GM19324 (cell line): ENCODE measurements around the gene TACR1.
"Not testable (repeated sequence)": the region's sequence is repeated elsewhere in the genome, so short reads cannot be mapped to it uniquely, and the experiment has no call there.

Experiments used
- ATAC-seq: cut with Tn5 transposase; IDR thresholded peaks from one replicate; pipeline ENCODE4 v1.9.1; 2021; ENCODE audit warnings: mild to moderate bottlenecking, moderate library complexity; ENCODE audit not compliant: unreplicated experiment, low FRiP score

TACR1 gene

GRCh38 chr2:75195076-75195691 is 4.1 kb downstream of the TACR1 start:
- no peak for ATAC-seq

GRCh38 chr2:75194184-75194868 is 5.0 kb downstream of the TACR1 start:
- no peak for ATAC-seq

GRCh38 chr2:75192496-75192895 is 6.8 kb downstream of the TACR1 start:
- no peak for ATAC-seq

GRCh38 chr2:75190271-75190990 is 8.9 kb downstream of the TACR1 start:
- ATAC-seq, result no peak

- ATAC-seq, result no peak
Measured at GRCh38 chr2:75186821-75187220, 12.5 kb downstream of the TACR1 start.

- ATAC-seq, result no peak
Measured at GRCh38 chr2:75182606-75183005, 16.7 kb downstream of the TACR1 start.

GRCh38 chr2:75180476-75180875 is 18.8 kb downstream of the TACR1 start:
- no peak for ATAC-seq

- ATAC-seq, result no peak
Measured at GRCh38 chr2:75177427-75177826, 21.9 kb downstream of the TACR1 start.

- ATAC-seq, result no peak
Measured at GRCh38 chr2:75175456-75175855, 23.9 kb downstream of the TACR1 start.

GRCh38 chr2:75174981-75175380 is 24.3 kb downstream of the TACR1 start:
- no peak for ATAC-seq

- no peak for ATAC-seq
Measured at GRCh38 chr2:75174519-75174918, 24.8 kb downstream of the TACR1 start.

- ATAC-seq, result no peak
Measured at GRCh38 chr2:75173740-75174139, 25.6 kb downstream of the TACR1 start.

- ATAC-seq, result not testable (repeated sequence)
Measured at GRCh38 chr2:75171423-75171822, 27.9 kb downstream of the TACR1 start.

GRCh38 chr2:75170889-75171288 is 28.4 kb downstream of the TACR1 start:
- no peak for ATAC-seq

GRCh38 chr2:75168186-75168585 is 31.1 kb downstream of the TACR1 start:
- ATAC-seq, result no peak

GRCh38 chr2:75166491-75166890 is 32.8 kb downstream of the TACR1 start:
- no peak for ATAC-seq

GRCh38 chr2:75162897-75163296 is 36.4 kb downstream of the TACR1 start:
- ATAC-seq, result no peak

GRCh38 chr2:75162259-75162658 is 37.1 kb downstream of the TACR1 start:
- no peak for ATAC-seq

GRCh38 chr2:75157435-75157834 is 41.9 kb downstream of the TACR1 start:
- ATAC-seq, result no peak

- no peak for ATAC-seq
Measured at GRCh38 chr2:75155115-75155514, 44.2 kb downstream of the TACR1 start.

GRCh38 chr2:75153221-75153620 is 46.1 kb downstream of the TACR1 start:
- no peak for ATAC-seq

GRCh38 chr2:75152243-75152642 is 47.1 kb downstream of the TACR1 start:
- ATAC-seq, result not testable (repeated sequence)
